ENCODE data around the gene MPO. TPM values are rescaled to one million over a fixed set of nuclear protein-coding genes. Genes with fewer than 3 reads are reported as not detected.

Gene MPO
- polyA plus RNA-seq, 3 donors, result 4.2 to 7.5 (median 6.0) TPM

- H3K79me2 ChIP-seq (ENCODE audit: insufficient read depth, low read length), result no peaks in the 10 kb centered on the region
- no peak for TF ChIP-seq CTCF (IDR thresholded peaks at IDR 0.05)
- DNase-seq, result no peak
- WGBS (ENCODE audit: insufficient coverage), result no CpG with 5 or more reads among the region's 1 CpG
- Mint-ChIP-seq H3K4me3 (peak overlapping the region in 1 of 2 donors; percentile 13), H3K27ac (no peak overlapping the region), H3K27me3 (ENCODE audit: low read depth in 3 of 3) (peaks cover 10 to 22% (median 19%) of the 10 kb centered on the region in 3 donors), H3K4me1 (peaks cover 29% of the 10 kb centered on the region), H3K9me3 (peaks cover 0 to 1% (median 0%) of the 10 kb centered on the region in 7 donors), H3K36me3 (no peaks in the 10 kb centered on the region)
- H3K4me2 ChIP-seq (replicated peaks; ENCODE audit: extremely low read depth, low read length, poor library complexity, severe bottlenecking), result no peak overlapping the region
- H3K27me3 ChIP-seq (ENCODE audit: control insufficient read depth in 2 of 2, insufficient read depth in 2 of 2, low read length in 2 of 2), result no peaks in the 10 kb centered on the region
- H3K4me1 ChIP-seq (ENCODE audit: control insufficient read depth in 1 of 2, insufficient read depth in 2 of 2, low read length in 2 of 2), result peaks cover 27 to 33% of the 10 kb centered on the region in 2 donors
- no peak overlapping the region for H3K4me3 ChIP-seq (replicated peaks in 1 of 3; ENCODE audit: low read depth in 2 of 3, low read length in 3 of 3)
- H3K9me3 ChIP-seq (replicated peaks in 1 of 2; ENCODE audit: control insufficient read depth in 1 of 2, insufficient read depth in 1 of 2, low read length in 2 of 2), result no peaks in the 10 kb centered on the region
- H3K9ac ChIP-seq (ENCODE audit: insufficient read depth, low read length, poor library complexity, severe bottlenecking), result no peak overlapping the region
- intact Hi-C loops (cut with micrococcal nuclease), result no loop called here
- no peaks in the 10 kb centered on the region for H3K36me3 ChIP-seq (replicated peaks in 1 of 2; ENCODE audit: control insufficient read depth in 1 of 2, insufficient read depth in 2 of 2, low read length in 2 of 2)
- no peak overlapping the region for H2AFZ ChIP-seq (ENCODE audit: insufficient read depth, low read depth, low read length, poor library complexity, severe bottlenecking)
- no peaks in the 10 kb centered on the region for H4K20me1 ChIP-seq (ENCODE audit: insufficient read depth, low read length)
- H3K27ac ChIP-seq (ENCODE audit: low read depth in 1 of 2, low read length in 2 of 2), result no peak overlapping the region
Observed at GRCh38 chr17:58229384-58229783, 51.4 kb downstream of the MPO start.

GRCh38 chr17:58228679-58229078, 52.1 kb downstream of the MPO start:
- H3K27me3 ChIP-seq (ENCODE audit: control insufficient read depth in 2 of 2, insufficient read depth in 2 of 2, low read length in 2 of 2), result no peaks in the 10 kb centered on the region
- H3K4me2 ChIP-seq (replicated peaks; ENCODE audit: extremely low read depth, low read length, poor library complexity, severe bottlenecking), result no peak overlapping the region
- no peaks in the 10 kb centered on the region for H3K79me2 ChIP-seq (ENCODE audit: insufficient read depth, low read length)
- H2AFZ ChIP-seq (ENCODE audit: insufficient read depth, low read depth, low read length, poor library complexity, severe bottlenecking), result no peak overlapping the region
- Mint-ChIP-seq H3K36me3 (no peaks in the 10 kb centered on the region), H3K27me3 (ENCODE audit: low read depth in 3 of 3) (peaks cover 10 to 18% (median 15%) of the 10 kb centered on the region in 3 donors), H3K9me3 (peaks cover 0 to 1% (median 0%) of the 10 kb centered on the region in 7 donors), H3K27ac (no peak overlapping the region), H3K4me3 (peak overlapping the region in 1 of 2 donors; percentile 22), H3K4me1 (peaks cover 26% of the 10 kb centered on the region)
- no peak for DNase-seq
- H3K9ac ChIP-seq (ENCODE audit: insufficient read depth, low read length, poor library complexity, severe bottlenecking), result no peak overlapping the region
- no peaks in the 10 kb centered on the region for H3K36me3 ChIP-seq (replicated peaks in 1 of 2; ENCODE audit: control insufficient read depth in 1 of 2, insufficient read depth in 2 of 2, low read length in 2 of 2)
- no peaks in the 10 kb centered on the region for H3K9me3 ChIP-seq (replicated peaks in 1 of 2; ENCODE audit: control insufficient read depth in 1 of 2, insufficient read depth in 1 of 2, low read length in 2 of 2)
- no peak for TF ChIP-seq CTCF (IDR thresholded peaks at IDR 0.05)
- H3K4me1 ChIP-seq (ENCODE audit: control insufficient read depth in 1 of 2, insufficient read depth in 2 of 2, low read length in 2 of 2), result peaks cover 22 to 31% of the 10 kb centered on the region in 2 donors
- no peak overlapping the region for H3K4me3 ChIP-seq (replicated peaks in 1 of 3; ENCODE audit: low read depth in 2 of 3, low read length in 3 of 3)
- H3K27ac ChIP-seq (ENCODE audit: low read depth in 1 of 2, low read length in 2 of 2), result no peak overlapping the region
- no peaks in the 10 kb centered on the region for H4K20me1 ChIP-seq (ENCODE audit: insufficient read depth, low read length)
- 100% methylated on average over 1 of the region's 3 CpGs for WGBS (ENCODE audit: insufficient coverage)
- intact Hi-C loops (cut with micrococcal nuclease), result no loop called here

All from CD14-positive monocyte (primary cell).